GM19193 (cell line): ENCODE data around the gene MN1.

Experiments
- POLR2A ChIP-seq: IDR thresholded peaks from 4 replicates; pipeline ENCODE4 v1.6.1; 2011; ENCODE audit not compliant: insufficient read depth, insufficient read length; ENCODE audit errors: extremely low read depth

Gene MN1

GRCh38 chr22:27786291-27786932, 15.1 kb downstream of the MN1 start:
- no peak for TF ChIP-seq POLR2A

DNA sequence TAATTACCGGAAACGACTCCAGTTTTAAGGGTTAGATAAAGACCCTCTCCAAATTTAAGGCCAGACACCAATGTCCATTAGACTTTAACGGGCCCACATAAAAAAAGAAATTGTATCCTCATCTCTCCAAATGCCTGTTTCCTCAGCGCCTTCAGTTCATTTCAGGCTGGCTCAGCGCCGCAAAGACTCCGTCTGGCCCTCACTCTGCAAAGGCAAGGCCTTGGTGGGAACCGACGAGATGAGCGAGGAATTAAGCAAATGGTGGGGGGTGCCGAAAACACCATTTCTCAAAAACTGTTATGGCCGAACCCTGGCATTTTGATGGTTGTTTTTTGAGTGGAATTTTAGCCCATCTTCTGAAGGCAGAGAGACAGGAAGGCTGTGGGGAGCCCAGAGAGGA, 15.7 kb downstream of the MN1 start:
- no peak for TF ChIP-seq POLR2A

- no peak for TF ChIP-seq POLR2A
These were observed 17.5 kb downstream of the MN1 start for GRCh38 chr22:27784120-27784475.

- no peak for TF ChIP-seq POLR2A
These were observed 18.0 kb downstream of the MN1 start for GRCh38 chr22:27783436-27784119.

GRCh38 chr22:27782088-27782487, 19.5 kb downstream of the MN1 start:
- no peak for TF ChIP-seq POLR2A

DNA sequence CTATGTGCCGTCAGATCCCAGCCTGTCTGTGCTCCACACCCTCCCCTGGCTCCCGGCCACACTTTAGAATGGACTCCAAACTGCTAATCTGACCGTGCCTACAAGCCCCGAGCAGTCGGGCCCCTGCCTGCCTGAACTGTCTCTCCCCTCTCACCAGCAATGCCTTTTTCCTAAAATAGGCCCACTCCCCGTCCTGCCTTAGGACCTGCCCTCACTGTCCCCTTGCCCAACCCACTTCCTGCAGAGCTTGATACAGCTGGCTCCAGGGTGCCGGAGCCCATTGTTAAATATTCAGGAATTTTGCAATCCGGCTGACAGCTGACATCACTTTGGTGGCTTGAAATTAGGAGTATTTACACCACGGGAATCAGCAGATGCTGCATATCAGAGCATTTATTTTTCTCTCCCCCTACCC, 21.4 kb downstream of the MN1 start:
- TF ChIP-seq POLR2A, result no peak

- no peak for TF ChIP-seq POLR2A
These were observed 21.9 kb downstream of the MN1 start for GRCh38 chr22:27779643-27780042.

DNA sequence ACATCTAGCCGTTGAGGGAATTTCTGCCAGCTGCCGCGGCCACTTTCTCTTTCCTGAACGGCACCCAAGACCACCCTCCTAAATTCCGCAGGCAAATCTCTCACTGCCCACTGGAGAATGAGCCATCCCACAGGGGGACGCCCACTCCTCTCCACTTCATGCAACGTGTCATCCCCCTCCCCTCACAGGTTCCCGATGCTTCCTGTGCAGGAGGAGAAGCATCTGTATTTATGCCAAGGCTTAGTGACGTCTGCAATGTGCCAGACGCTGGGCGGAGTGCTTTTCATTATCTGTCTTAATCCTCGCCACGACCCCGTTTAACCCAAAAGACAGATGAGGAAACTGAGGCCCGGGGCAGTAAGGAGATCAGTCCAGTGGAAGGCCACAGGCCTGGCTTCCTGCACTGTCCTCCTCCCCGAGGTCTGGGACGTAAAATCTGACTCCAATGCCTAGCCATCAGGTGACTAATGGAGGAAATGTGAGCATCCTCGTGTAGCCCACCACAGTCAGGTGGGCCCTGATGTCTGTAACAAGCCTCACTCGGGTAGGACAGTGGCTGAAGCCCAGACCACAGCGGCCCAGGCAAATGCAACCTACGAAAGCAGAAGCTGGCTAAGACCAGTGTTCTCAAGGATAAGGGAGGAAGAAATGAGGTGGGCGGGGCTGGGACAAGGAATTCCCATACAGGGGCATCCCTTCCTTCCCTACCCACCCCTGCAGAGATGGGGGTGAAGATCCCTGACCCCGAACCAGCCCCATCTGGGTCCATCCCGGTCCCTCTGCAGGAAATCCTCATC, 23.1 kb downstream of the MN1 start:
- TF ChIP-seq POLR2A, result no peak

DNA sequence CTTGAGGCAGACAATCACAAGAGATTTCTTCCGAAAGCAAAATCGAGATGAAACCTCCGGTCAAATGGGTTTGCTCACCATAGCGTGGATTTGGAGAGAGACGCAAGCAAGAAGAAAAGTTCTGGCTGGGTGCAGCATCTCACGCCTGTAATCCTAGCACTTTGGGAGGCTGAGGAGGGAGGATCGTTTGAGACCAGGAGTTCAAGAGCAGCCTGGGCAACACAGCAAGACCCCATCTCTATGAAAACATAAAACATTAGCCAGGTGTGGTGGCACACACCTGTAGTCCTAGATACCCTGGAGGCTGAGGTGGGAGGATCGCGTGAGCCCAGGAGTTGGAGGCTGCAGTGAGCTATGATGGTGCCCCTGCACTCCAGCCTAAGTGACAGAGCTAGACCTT, 24.4 kb downstream of the MN1 start:
- TF ChIP-seq POLR2A, result no peak

DNA sequence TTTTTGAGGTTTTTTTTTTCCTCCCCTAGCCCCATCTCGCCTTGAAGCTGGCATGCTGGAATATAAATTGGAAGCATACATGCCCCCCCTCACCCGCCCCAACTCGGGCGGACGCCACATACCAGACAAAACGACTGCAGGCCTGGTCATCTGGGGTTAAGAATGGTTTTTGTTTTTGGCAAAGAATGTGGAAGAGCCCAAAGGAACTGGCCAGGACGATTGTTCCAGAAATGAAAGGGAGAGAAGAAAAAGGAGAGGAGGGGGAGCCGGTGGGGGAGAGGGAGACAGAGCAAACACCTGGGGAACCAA, 25.0 kb downstream of the MN1 start:
- TF ChIP-seq POLR2A, result no peak

DNA sequence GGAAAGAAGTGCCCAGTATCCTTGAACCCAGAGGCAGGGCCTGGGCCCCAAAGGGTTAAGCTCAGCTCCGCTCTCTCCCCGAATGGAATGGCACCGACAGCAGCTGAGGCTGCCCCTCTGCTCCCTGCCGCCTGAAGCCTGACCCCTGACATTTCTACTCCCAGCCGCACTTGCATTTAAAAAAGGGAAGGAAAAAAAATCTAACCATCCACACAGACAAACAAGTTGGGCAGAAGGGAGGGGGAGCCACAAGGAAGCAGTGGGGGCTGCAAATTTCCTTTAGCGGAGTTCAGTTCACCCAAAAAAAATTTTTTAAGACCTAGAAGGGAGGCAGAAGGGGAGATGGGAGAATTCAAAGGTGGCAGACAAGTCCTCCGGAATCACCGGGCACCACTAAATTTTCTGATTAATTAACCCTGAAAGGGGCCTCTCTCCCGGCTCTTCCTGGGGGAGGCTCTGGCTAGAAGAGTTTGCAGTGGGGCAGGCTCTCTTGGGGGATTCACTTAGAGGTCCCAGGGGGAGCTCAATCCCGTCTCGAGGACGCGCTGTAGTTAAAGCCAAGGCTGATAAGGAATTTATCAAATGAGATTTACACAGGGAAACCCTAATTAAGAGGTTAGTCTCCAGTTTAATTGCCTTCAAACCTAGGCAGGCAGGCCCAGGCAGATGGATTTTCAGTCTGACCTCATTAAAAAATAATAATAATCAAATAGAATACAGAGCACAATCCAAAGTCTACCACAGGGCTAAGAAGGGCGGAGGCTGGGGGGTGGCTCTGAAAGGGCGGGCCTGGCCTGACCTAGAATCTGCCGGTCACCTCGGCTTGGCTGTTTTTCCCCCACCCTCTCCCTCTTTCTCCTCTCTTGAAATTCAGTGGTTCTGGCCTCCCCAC, 25.6 kb downstream of the MN1 start:
- TF ChIP-seq POLR2A, result no peak

DNA sequence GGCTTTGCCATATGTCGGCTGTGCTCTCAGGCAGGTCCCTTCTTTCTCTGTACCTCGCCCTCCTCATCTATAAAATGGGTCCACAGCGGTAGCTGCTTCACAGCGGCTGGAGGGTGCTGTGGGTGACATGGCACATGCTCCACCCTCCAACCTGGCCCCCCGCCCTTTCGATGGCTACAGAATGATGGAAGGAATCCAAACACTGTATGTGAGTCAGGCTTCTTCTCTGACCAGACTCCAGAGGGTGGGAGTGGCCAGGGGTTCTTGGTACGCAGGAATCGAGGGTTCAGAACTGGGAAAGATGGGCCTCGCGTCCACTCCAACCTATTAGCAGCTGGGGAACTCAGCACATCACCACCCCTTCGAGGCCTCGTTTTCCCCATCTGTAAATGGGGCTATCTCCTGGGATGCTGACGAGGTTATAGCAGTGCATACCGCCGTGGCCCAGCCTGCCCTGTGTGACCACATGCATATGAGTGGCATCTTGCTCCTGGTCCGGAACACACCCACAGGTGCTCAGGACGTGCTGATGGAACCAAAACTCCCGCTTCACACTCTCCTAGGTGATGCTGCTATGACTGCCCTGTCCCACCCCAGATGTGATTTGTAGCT, 26.4 kb downstream of the MN1 start:
- TF ChIP-seq POLR2A, result no peak

- no peak for TF ChIP-seq POLR2A
These were observed 27.4 kb downstream of the MN1 start for GRCh38 chr22:27774200-27774599.

DNA sequence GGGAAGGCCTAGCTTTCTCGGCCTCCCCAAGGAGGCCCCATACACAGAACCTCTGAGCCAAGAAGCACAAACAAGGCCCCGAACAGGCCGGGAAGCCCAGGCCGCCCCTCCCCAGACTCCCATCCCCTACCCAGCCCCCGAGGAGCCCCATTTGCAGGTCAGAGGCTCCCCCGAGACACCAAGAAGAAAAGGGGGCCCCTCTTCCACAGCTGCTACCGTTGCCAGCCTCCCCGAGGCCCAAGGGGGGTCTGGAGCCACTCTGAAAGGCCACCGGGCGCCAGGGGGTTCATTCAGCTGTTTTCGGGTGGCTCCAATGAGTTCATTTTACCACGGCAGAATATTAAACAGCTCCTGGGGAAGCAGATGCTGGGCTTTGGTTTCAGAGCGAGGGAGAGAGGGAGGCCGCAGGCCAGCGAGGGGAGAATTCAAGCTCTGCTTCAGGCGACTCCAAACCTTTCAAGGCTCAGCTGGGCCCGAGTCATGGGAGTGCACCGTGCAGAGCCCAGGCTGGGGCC, 28.5 kb downstream of the MN1 start:
- TF ChIP-seq POLR2A, result no peak
